Immature natural killer cell (primary cell): Measurements from ENCODE around the gene PYROXD2. TPM values are rescaled to one million over a fixed set of nuclear protein-coding genes. Genes with fewer than 3 reads are reported as not detected.
"Not testable (repeated sequence)": the region's sequence is repeated elsewhere in the genome, so short reads cannot be mapped to it uniquely, and the experiment has no call there.

Source experiments
- DNase-seq, 3 donors: peaks; one replicate each; pipeline ENCODE4 v3.0.0; 2022; ENCODE audit warnings: mixed read lengths in 1 of 3
- H3K27ac Mint-ChIP-seq, 6 donors: one replicate each; pipeline ENCODE4 v1.8.0; 2020; ENCODE audit warnings: mixed read lengths in 6 of 6, mild to moderate bottlenecking in 5 of 6, inconsistent platforms in 4 of 6, moderate library complexity in 3 of 6
- H3K27me3 Mint-ChIP-seq, 3 donors: one replicate each; pipeline ENCODE4 v1.8.0; 2020 to 2021; ENCODE audit warnings: low read depth in 3 of 3, mild to moderate bottlenecking in 3 of 3, mixed read lengths in 3 of 3, moderate library complexity in 3 of 3, inconsistent platforms in 1 of 3
- H3K36me3 Mint-ChIP-seq, 3 donors: one replicate each; pipeline ENCODE4 v1.8.0; 2020; ENCODE audit warnings: mixed read lengths in 3 of 3, inconsistent platforms in 2 of 3, mild to moderate bottlenecking in 2 of 3
- H3K4me1 Mint-ChIP-seq, 2 donors: one replicate each; pipeline ENCODE4 v1.8.0; 2020; ENCODE audit warnings: inconsistent platforms in 2 of 2, mild to moderate bottlenecking in 2 of 2, mixed read lengths in 2 of 2, moderate library complexity in 1 of 2
- H3K4me3 Mint-ChIP-seq, 5 donors: one replicate each; pipeline ENCODE4 v1.8.0; 2020; ENCODE audit warnings: mild to moderate bottlenecking in 5 of 5, mixed read lengths in 5 of 5, inconsistent platforms in 3 of 5, moderate library complexity in 3 of 5
- H3K9me3 Mint-ChIP-seq, 6 donors: one replicate each; pipeline ENCODE4 v1.8.0; 2020; ENCODE audit warnings: mild to moderate bottlenecking in 6 of 6, mixed read lengths in 6 of 6, inconsistent platforms in 4 of 6, moderate library complexity in 3 of 6
- polyA plus RNA-seq, 3 donors: library from polyadenylated mRNA; unstranded; fragments of 300-500 nt; fragmentation: Illumina TruSeq; gene quantifications; one replicate each; pipeline ENCODE4 v1.2.3, GENCODE V29; 2021

Gene PYROXD2
- polyA plus RNA-seq, 3 donors from 2014 or later: 8.5 to 21.1 (median 17.3) TPM

DNA sequence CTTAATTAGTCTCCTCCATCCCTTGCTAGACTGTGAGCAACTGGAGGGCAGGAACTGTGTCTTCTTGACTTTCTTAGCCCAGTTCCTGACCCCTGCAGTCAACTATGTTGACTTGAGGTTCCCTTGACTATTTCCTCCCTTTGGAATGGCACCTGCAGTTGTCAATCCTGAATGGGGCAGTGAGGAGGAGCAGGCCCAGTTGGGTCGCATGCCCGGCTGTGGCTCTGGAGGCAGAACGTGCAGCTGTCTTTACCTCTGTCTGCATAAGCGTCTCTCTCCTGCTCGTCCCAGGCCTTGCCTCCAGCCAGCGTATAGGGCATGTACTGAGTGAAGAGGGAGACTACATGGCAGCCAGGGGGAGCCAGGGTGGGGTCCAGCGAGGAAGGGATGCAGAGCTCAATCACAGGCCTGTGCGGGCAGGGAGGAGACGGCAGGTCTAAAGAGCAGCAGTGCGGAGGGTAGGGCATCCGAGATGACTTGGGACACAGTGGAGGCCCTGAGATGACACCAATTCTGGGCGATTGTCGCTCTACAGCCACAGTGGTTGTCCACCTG is 26.8 kb downstream of the PYROXD2 start:
- Mint-ChIP-seq H3K4me1 (peaks cover 43 to 48% of the 10 kb centered on the region in 2 donors), H3K27ac (peak overlapping the region in 1 of 6 donors; percentile 52), H3K9me3 (no peaks in the 10 kb centered on the region), H3K36me3 (peaks cover 9 to 30% (median 29%) of the 10 kb centered on the region in 3 donors), H3K4me3 (no peak overlapping the region), H3K27me3 (peaks cover 0 to 9% (median 2%) of the 10 kb centered on the region in 3 donors)
- no peak for DNase-seq

GRCh38 chr10:98384531-98385133 is 30.4 kb downstream of the PYROXD2 start:
- H3K9me3 Mint-ChIP-seq: no peaks in the 10 kb centered on the region
- peaks cover 0 to 5% (median 0%) of the 10 kb centered on the region in 3 donors for H3K27me3 Mint-ChIP-seq
- peaks cover 9 to 13% of the 10 kb centered on the region in 2 donors for H3K4me1 Mint-ChIP-seq
- H3K4me3 Mint-ChIP-seq: no peak overlapping the region
- no peak overlapping the region for H3K27ac Mint-ChIP-seq
- H3K36me3 Mint-ChIP-seq: peaks cover 22 to 49% (median 27%) of the 10 kb centered on the region in 3 donors
- DNase-seq: no peak

DNA sequence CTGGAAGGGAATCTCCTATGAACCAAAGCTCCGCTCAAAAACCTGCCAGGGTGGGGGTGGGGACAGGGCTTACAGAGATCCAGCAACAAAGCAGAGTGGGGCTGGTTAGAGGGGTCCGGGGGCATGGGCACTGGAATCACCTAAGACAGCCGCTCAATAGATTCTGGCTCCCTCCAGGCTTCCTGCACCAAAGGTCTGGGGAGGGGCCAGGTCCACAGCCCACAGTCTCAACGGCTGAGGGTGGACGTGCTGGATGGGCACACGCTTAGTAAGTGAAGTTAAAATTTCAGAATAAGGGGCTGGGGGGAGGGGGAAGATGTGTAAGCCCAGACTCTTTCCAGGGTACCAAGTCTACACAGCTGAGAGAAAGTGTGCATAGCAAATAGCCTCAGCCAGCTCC is 31.1 kb downstream of the PYROXD2 start:
- peaks cover 0 to 3% (median 0%) of the 10 kb centered on the region in 3 donors for H3K27me3 Mint-ChIP-seq
- no peak for DNase-seq
- peaks cover 22 to 56% (median 25%) of the 10 kb centered on the region in 3 donors for H3K36me3 Mint-ChIP-seq
- no peak overlapping the region for H3K4me3 Mint-ChIP-seq
- H3K4me1 Mint-ChIP-seq: peaks cover 2 to 5% of the 10 kb centered on the region in 2 donors
- no peak overlapping the region for H3K27ac Mint-ChIP-seq
- H3K9me3 Mint-ChIP-seq: no peaks in the 10 kb centered on the region

DNA sequence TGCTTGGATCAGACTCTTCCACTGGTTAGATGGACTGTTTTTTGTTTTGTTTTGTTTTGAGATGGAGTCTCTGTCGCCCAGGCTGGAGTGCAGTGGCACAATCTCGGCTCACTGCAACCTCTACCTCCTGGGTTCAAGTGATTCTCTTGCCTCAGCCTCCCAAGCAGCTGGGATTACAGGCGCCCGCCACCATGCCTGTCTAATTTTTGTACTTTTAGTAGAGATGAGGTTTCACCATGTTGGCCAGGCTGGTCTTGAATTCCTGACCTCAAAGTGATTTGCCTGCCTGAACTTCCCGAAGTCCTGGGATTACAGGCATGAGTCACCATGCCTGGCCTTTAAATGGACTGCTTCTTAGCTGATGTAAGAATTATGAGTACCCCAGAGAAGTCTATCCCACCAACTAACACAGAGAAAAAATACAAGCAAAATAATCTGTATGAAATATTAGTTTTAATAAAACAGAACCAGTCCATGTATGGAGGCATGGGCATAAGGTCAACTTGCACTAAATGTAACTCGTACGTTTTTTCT is 31.8 kb downstream of the PYROXD2 start:
- not testable (repeated sequence) for H3K4me1 Mint-ChIP-seq, H3K27ac Mint-ChIP-seq, H3K9me3 Mint-ChIP-seq, DNase-seq, H3K27me3 Mint-ChIP-seq, H3K4me3 Mint-ChIP-seq
- peaks cover 22 to 57% (median 24%) of the 10 kb centered on the region in 3 donors for H3K36me3 Mint-ChIP-seq

- Mint-ChIP-seq H3K4me3 (no peak overlapping the region), H3K9me3 (no peaks in the 10 kb centered on the region), H3K4me1 (no peaks in the 10 kb centered on the region), H3K27ac (peak overlapping the region in 1 of 6 donors; percentile 41), H3K27me3 (no peaks in the 10 kb centered on the region), H3K36me3 (peaks cover 22 to 56% (median 23%) of the 10 kb centered on the region in 3 donors)
- no peak for DNase-seq
Observed at GRCh38 chr10:98382691-98383101, 32.3 kb downstream of the PYROXD2 start.

GRCh38 chr10:98380493-98381339 is 34.3 kb downstream of the PYROXD2 start:
- H3K9me3 Mint-ChIP-seq: no peaks in the 10 kb centered on the region
- no peak overlapping the region for H3K4me3 Mint-ChIP-seq
- peaks cover 18 to 55% (median 29%) of the 10 kb centered on the region in 3 donors for H3K36me3 Mint-ChIP-seq
- DNase-seq: no peak
- H3K27ac Mint-ChIP-seq: no peak overlapping the region
- no peaks in the 10 kb centered on the region for H3K4me1 Mint-ChIP-seq
- H3K27me3 Mint-ChIP-seq: no peaks in the 10 kb centered on the region

DNA sequence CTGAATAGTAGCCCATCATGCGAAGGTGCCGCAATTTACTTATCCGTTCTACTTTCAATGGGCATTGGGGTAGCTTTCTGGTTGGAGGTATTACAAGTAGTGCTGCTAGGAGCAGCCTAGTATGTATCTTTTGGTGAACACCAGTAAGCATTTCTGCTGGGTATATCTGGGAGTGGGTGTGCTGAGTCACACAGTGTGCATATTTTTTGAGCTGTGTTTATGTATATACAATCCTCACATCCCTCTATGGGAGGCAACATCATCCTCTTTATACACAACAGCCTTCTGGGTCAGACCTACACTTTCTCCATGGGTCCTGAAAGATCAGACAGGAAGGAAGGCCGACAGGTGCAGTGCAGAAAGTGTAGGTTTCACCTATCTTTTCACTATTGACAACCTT is 36.3 kb downstream of the PYROXD2 start:
- H3K27ac Mint-ChIP-seq: peak overlapping the region in 2 of 6 donors; percentile 4 to 14
- H3K4me1 Mint-ChIP-seq: no peaks in the 10 kb centered on the region
- DNase-seq: no peak
- no peak overlapping the region for H3K4me3 Mint-ChIP-seq
- no peaks in the 10 kb centered on the region for H3K9me3 Mint-ChIP-seq
- H3K36me3 Mint-ChIP-seq: peaks cover 18 to 49% (median 32%) of the 10 kb centered on the region in 3 donors
- H3K27me3 Mint-ChIP-seq: peaks cover 0 to 6% (median 0%) of the 10 kb centered on the region in 3 donors

DNA sequence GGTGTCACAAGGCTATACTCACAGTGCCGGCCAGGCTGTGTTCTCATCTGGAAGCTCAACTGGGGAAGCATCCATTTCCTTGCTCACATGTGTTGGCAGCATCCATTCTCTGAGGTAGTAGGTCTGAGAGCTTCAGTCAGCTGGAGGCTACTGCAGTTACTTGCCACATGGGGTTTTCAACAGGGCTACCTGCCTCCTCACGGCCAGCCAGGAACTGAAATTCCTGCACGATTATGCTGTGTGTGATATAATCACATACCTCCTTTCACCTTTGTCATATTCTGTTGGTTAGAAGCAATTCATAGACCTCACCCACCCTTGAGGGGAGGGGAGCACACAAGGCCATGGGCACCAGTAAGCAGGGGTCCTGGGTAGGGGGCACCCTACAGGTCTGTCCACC is 37.4 kb downstream of the PYROXD2 start:
- H3K4me1 Mint-ChIP-seq: no peaks in the 10 kb centered on the region
- no peak overlapping the region for H3K4me3 Mint-ChIP-seq
- no peak for DNase-seq
- no peaks in the 10 kb centered on the region for H3K9me3 Mint-ChIP-seq
- peaks cover 17 to 40% (median 25%) of the 10 kb centered on the region in 3 donors for H3K36me3 Mint-ChIP-seq
- H3K27ac Mint-ChIP-seq: peak overlapping the region in 1 of 6 donors; percentile 47
- H3K27me3 Mint-ChIP-seq: peaks cover 0 to 6% (median 0%) of the 10 kb centered on the region in 3 donors

DNA sequence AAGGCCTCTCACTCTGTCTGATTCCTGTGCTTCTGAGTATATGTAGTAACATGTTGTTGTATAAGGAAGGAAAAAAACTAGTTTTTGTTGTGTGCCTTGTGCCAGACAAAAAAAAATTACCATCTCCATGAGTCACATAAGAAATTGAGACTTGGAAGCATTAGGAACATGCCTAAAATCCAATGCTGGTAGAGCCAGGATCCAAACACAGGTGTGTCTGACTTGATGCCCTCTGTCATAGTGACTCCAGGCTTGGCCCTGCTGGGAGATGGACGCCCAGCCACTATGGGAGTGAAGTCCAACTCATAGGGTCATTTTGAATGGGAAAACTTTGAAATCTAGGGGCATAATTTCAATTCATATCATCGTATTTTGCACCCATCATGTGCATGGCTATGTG is 38.0 kb downstream of the PYROXD2 start:
- Mint-ChIP-seq H3K36me3 (peaks cover 12 to 35% (median 21%) of the 10 kb centered on the region in 3 donors), H3K27ac (no peak overlapping the region), H3K4me1 (no peaks in the 10 kb centered on the region), H3K4me3 (no peak overlapping the region), H3K27me3 (peaks cover 0 to 6% (median 1%) of the 10 kb centered on the region in 3 donors), H3K9me3 (no peaks in the 10 kb centered on the region)
- DNase-seq: no peak

DNA sequence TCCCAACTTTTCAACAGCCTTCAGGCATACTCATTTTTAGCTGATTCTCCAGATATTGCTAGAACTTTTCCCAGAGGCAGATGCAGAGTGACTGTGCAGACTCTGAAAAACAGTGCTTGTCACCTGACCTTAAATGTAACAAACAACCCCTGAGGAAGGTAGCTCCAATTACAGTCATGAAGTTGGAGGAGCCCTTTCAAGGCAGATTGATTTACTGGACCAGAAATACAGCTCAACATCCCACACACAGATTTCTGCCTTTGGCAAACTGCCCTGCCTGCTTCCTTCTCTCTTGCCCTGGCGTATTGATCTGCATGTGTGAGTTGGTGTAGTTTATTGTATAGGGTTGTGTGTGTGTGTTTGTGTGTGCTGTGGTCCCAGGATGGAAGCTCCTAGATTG is 38.5 kb downstream of the PYROXD2 start:
- Mint-ChIP-seq H3K9me3 (no peaks in the 10 kb centered on the region), H3K4me1 (no peaks in the 10 kb centered on the region), H3K27me3 (peaks cover 0 to 8% (median 3%) of the 10 kb centered on the region in 3 donors), H3K27ac (peak overlapping the region in 1 of 6 donors; percentile 23), H3K36me3 (peaks cover 11 to 34% (median 21%) of the 10 kb centered on the region in 3 donors), H3K4me3 (no peak overlapping the region)
- DNase-seq: no peak

GRCh38 chr10:98374217-98374985 is 40.6 kb downstream of the PYROXD2 start:
- no peak overlapping the region for H3K4me3 Mint-ChIP-seq
- DNase-seq: no peak
- H3K36me3 Mint-ChIP-seq: peaks cover 5 to 23% (median 18%) of the 10 kb centered on the region in 3 donors
- H3K27me3 Mint-ChIP-seq: peaks cover 0 to 8% (median 3%) of the 10 kb centered on the region in 3 donors
- no peaks in the 10 kb centered on the region for H3K4me1 Mint-ChIP-seq
- H3K9me3 Mint-ChIP-seq: no peaks in the 10 kb centered on the region
- H3K27ac Mint-ChIP-seq: no peak overlapping the region

GRCh38 chr10:98373260-98374040 is 41.5 kb downstream of the PYROXD2 start:
- Mint-ChIP-seq H3K27me3 (peaks cover 0 to 8% (median 3%) of the 10 kb centered on the region in 3 donors), H3K27ac (no peak overlapping the region), H3K9me3 (no peaks in the 10 kb centered on the region), H3K4me1 (no peaks in the 10 kb centered on the region), H3K4me3 (no peak overlapping the region), H3K36me3 (peaks cover 5 to 18% (median 16%) of the 10 kb centered on the region in 3 donors)
- DNase-seq: no peak
